Measurements from ENCODE around the gene SLC25A2. TPM values are rescaled to one million over a fixed set of nuclear protein-coding genes. Genes with fewer than 3 reads are reported as not detected.
A peak's percentile ranks its signal among the peaks of the same experiment; 100 is the strongest.
"Not testable (repeated sequence)": the region's sequence is repeated elsewhere in the genome, so short reads cannot be mapped to it uniquely, and the experiment has no call there.

Gene SLC25A2
- total RNA-seq, 1 donor: under 0.01 TPM

DNA sequence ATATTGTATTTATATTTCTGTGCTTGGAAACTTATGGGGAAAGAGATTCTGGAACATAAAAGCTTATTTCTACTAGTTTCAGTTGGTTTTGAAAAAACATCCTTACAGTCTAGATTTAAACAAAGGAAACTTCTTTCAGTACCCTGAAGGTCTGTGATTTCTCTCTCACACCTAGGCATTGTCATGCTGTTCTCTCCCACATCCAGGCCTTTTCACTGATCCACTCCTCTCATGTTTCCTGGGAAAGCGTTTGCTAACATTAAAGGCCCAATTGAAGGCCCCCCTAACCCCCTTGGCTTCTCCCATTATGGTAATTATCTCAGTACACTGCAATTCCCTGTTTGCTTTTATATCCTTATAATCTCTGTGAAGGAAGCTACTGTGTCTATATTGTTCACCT, 38.9 kb upstream of the SLC25A2 start:
- TF ChIP-seq, protein P1, sequence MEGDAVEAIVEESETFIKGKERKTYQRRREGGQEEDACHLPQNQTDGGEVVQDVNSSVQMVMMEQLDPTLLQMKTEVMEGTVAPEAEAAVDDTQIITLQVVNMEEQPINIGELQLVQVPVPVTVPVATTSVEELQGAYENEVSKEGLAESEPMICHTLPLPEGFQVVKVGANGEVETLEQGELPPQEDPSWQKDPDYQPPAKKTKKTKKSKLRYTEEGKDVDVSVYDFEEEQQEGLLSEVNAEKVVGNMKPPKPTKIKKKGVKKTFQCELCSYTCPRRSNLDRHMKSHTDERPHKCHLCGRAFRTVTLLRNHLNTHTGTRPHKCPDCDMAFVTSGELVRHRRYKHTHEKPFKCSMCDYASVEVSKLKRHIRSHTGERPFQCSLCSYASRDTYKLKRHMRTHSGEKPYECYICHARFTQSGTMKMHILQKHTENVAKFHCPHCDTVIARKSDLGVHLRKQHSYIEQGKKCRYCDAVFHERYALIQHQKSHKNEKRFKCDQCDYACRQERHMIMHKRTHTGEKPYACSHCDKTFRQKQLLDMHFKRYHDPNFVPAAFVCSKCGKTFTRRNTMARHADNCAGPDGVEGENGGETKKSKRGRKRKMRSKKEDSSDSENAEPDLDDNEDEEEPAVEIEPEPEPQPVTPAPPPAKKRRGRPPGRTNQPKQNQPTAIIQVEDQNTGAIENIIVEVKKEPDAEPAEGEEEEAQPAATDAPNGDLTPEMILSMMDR (IDR thresholded peaks at IDR 0.05; ENCODE audit: insufficient read depth, low read depth, low read length): no peak
- no peak overlapping the region for H3K4me3 ChIP-seq (ENCODE audit: low read depth, low read length)
- DNase-seq (ENCODE audit: low read depth): no peak

DNA sequence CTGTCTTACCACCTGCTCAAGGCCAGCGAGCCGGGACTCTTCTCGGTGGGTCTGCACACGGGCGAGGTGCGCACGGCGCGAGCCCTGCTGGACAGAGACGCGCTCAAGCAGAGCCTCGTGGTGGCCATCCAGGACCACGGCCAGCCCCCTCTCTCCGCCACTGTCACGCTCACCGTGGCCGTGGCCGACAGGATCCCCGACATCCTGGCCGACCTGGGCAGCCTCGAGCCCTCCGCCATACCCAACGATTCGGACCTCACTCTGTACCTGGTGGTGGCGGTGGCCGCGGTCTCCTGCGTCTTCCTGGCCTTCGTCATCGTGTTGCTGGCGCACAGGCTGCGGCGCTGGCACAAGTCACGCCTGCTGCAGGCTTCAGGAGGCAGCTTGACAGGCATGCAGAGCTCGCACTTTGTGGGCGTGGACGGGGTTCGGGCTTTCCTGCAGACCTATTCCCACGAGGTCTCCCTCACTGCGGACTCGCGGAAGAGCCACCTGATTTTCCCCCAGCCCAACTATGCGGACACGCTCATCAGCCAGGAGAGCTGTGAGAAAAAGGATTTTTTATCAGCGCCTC, 37.0 kb upstream of the SLC25A2 start:
- DNase-seq (ENCODE audit: low read depth); H3K4me3 ChIP-seq (ENCODE audit: low read depth, low read length): not testable (repeated sequence)

DNA sequence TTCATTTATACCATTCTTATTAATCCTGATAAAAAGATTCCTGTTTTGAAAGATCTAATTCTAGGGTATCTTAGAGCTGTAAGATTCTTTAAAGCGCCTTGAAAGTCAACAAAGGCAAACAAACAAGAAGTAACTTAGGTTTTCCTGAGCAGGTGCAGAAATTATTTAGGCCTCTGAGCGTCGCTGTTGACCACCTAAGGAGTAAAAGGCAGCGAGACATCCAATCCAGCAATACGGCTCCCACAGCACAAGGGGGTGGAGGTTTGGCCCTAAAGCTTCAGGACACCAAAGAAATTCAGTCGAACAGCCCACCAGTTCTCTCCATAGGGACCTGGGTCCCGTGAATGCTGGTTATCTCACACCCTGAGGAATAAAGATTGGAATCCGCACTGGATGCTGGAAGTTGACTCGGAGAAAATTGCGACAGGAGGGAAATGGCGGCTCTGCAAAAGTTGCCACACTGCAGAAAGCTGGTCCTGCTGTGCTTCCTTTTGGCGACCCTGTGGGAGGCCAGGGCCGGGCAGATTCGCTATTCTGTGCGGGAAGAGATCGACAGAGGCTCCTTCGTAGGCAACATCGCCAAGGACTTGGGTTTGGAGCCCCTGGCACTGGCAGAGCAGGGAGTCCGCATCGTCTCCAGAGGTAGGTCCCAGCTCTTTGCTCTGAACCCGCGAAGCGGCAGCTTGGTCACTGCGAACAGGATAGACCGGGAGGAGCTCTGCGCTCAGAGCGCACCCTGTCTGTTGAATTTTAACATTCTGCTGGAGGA, 34.9 kb upstream of the SLC25A2 start, which contains the start of gene PCDHGA2:
Gene PCDHGA2 (plus strand): TSS at position 223 of the 769 bp plus-strand sequence.
- H3K4me3 ChIP-seq (ENCODE audit: low read depth, low read length): peak within 1 kb of the TSS; percentile 51
- DNase-seq (ENCODE audit: low read depth): peak; percentile 61
- TF ChIP-seq, protein P1 (IDR thresholded peaks at IDR 0.05; ENCODE audit: insufficient read depth, low read depth, low read length): peak; percentile 62

DNA sequence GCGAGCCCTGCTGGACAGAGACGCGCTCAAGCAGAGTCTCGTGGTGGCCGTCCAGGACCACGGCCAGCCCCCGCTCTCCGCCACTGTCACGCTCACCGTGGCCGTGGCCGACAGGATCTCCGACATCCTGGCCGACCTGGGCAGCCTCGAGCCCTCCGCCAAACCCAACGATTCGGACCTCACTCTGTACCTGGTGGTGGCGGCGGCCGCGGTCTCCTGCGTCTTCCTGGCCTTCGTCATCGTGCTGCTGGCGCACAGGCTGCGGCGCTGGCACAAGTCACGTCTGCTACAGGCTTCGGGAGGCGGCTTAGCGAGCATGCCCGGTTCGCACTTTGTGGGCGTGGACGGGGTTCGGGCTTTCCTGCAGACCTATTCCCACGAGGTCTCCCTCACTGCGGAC, 28.7 kb upstream of the SLC25A2 start:
- DNase-seq (ENCODE audit: low read depth): not testable (repeated sequence)

GRCh38 chr5:141330299-141331080, 26.6 kb upstream of the SLC25A2 start, which contains the start of gene PCDHGA1:
TSS of gene PCDHGA1 (plus strand) at chr5:141330514.
- peak within 1 kb of the TSS; percentile 50 for H3K4me3 ChIP-seq (ENCODE audit: low read depth, low read length)
- TF ChIP-seq, protein P1 (IDR thresholded peaks at IDR 0.05; ENCODE audit: insufficient read depth, low read depth, low read length): peak; percentile 72
- DNase-seq (ENCODE audit: low read depth): peak; percentile 67

More for the DNA sequence above, 28.7 kb upstream of the SLC25A2 start:
- not testable (repeated sequence) for H3K4me3 ChIP-seq (ENCODE audit: low read depth, low read length)

DNA sequence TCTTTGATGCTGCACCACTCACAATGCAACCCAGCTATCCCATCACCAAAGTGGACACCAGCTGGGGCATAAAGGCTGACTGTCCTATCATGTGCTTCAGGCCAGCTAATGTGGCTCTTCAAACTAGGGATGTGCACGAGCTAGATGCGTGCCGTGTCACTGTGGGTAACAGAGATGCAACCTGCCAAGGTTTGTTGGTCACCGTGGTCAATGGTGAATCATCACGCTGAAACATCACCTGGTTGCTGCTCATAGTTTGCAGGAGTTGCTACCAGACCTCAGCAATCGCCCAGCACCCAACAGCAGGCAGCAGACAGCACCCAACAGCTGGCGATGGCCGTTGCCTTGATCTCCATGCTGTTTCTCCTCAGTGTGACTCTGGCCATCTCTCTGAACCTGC, 24.4 kb upstream of the SLC25A2 start:
- TF ChIP-seq, protein P1 (IDR thresholded peaks at IDR 0.05; ENCODE audit: insufficient read depth, low read depth, low read length): no peak
- no peak overlapping the region for H3K4me3 ChIP-seq (ENCODE audit: low read depth, low read length)
- no peak for DNase-seq (ENCODE audit: low read depth)

DNA sequence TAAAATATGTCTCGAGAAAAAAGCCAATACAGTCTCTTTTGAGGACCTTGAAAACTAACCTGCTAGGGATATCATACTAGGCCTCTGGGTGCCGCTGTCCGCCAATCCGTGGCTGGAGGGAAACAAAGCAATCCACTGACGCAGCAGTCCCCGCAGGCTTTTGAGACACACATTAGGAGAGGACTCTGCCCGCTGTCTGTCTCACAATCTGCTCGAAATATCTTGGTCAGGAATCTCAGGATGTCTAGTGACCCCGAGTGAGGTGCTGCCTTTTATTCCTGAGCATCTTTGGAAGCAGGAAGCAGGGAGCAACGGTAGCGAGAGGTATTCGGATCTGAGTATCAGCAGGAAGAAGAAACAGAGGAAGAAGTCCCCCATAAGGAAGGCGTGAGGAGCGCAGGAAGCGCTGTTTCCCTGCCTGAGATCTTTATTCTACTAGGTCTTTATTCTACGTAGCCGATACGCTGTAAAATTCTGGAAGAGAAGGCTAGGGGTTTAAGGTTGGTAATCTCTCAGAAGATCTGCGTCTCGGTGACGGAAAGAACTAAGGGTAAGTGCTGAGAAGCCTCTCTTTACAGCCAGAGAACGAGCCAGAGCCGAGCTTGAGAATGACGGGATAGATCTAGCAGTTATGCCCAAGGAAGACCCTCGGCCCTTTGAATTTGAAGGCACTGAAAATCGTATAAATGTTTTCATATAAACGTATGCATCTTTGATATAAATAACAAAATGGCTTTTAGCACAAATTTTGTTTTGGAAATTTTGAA, 22.4 kb upstream of the SLC25A2 start:
- TF ChIP-seq, protein P1 (IDR thresholded peaks at IDR 0.05; ENCODE audit: insufficient read depth, low read depth, low read length): peak; percentile 69
- peak; percentile 72 for DNase-seq (ENCODE audit: low read depth)
- H3K4me3 ChIP-seq (ENCODE audit: low read depth, low read length): peak overlapping the region; percentile 63

Measured in fibroblast of villous mesenchyme (primary cell).